Coronary artery (tissue), 2 donors: ENCODE measurements around the gene ARHGEF12.

Source experiments
- DNase-seq: peaks from one replicate; pipeline ENCODE4 v3.0.0-alpha.2; 2017; ENCODE audit warnings: low spot score
- H3K27ac ChIP-seq, 2 donors: fragments of 200-600 bp; sonication (generic); one replicate each; pipeline ENCODE4 v1.5.1; 2016 to 2019
- H3K4me3 ChIP-seq: fragments of 200-600 bp; sonication (generic); 2 replicates; pipeline ENCODE4 v1.5.1; 2016; ENCODE audit warnings: mild to moderate bottlenecking, moderate library complexity
- TF ChIP-seq, protein P1 (sequence below): fragments of 200-600 bp; sonication (generic); IDR thresholded peaks from one replicate; pipeline ENCODE4 v1.5.1; 2019; ENCODE audit warnings: antibody characterized with exemption

The ARHGEF12 gene

DNA sequence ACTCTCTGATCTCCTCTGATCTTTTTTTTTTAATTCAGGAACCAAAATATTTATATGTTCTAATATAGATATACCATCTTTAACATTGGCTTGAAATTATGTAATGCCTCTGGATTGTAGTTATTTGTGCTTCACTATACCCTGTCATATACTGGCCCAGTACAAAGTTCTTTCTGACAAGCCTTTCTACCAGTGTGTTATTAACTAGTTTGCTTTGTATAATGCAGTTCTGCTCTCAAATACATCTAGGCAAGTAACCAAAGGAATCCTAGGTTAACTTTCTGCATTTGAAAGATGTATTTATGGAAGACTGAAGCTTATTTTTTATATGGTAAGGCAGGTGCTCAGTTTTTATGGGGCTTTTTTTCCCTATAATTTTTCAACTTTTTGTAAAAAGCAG lies 36.1 kb downstream of the ARHGEF12 start:
- no peak for DNase-seq
- TF ChIP-seq, protein P1, sequence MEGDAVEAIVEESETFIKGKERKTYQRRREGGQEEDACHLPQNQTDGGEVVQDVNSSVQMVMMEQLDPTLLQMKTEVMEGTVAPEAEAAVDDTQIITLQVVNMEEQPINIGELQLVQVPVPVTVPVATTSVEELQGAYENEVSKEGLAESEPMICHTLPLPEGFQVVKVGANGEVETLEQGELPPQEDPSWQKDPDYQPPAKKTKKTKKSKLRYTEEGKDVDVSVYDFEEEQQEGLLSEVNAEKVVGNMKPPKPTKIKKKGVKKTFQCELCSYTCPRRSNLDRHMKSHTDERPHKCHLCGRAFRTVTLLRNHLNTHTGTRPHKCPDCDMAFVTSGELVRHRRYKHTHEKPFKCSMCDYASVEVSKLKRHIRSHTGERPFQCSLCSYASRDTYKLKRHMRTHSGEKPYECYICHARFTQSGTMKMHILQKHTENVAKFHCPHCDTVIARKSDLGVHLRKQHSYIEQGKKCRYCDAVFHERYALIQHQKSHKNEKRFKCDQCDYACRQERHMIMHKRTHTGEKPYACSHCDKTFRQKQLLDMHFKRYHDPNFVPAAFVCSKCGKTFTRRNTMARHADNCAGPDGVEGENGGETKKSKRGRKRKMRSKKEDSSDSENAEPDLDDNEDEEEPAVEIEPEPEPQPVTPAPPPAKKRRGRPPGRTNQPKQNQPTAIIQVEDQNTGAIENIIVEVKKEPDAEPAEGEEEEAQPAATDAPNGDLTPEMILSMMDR: no peak

DNA sequence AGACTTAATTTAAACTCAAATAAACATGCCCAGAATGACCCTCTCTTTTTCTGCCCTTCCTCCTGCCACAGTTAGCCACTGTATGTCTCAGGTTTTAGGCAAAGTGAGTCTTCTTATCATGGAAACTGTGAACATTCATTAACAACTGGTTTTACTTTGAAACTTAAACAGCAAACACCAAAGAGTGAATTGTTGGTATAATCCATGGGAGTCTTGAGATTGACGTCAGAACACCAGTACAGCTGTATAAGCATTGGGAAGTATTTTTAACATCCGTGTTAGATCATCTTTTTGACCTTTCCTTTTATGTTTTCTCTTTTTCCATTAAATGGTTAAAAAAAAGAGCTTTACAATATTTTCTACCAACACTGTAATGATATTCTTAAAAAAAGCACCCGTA lies 38.9 kb downstream of the ARHGEF12 start:
- TF ChIP-seq, protein P1: no peak
- no peak overlapping the region for H3K27ac ChIP-seq
- H3K4me3 ChIP-seq: no peak overlapping the region
- no peak for DNase-seq

More for the DNA sequence above, 36.1 kb downstream of the ARHGEF12 start:
- no peak overlapping the region for H3K4me3 ChIP-seq
- H3K27ac ChIP-seq: no peak overlapping the region

DNA sequence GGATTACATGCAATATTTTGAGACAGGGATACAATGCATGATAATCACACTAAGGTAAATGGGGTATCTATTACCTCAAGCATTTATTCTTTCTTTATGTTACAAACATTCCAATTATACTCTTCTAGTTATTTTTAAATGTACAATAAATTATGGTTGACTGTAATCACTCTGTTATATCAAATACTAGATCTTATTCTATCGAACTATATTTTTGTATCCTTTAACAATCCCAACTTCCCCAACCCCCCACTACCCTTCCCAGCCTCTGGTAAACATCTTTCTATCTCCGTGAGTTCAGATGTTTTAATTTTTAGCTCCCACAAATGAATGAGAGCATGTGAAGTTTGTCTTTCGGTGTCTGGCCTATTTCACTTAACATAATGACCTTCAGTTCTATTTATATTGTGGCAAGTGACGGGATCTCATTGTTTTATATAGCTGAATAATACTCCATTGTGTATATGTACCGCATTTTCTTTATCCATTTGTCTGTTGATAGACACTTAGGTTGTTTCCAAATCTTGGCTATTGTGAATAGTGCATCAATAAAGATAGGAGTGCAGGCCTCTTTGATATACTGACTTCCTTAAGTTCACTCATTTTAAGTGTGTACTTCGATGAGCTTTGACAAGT lies 40.5 kb downstream of the ARHGEF12 start:
- H3K4me3 ChIP-seq: no peak overlapping the region
- TF ChIP-seq, protein P1: no peak
- DNase-seq: no peak
- no peak overlapping the region for H3K27ac ChIP-seq

DNA sequence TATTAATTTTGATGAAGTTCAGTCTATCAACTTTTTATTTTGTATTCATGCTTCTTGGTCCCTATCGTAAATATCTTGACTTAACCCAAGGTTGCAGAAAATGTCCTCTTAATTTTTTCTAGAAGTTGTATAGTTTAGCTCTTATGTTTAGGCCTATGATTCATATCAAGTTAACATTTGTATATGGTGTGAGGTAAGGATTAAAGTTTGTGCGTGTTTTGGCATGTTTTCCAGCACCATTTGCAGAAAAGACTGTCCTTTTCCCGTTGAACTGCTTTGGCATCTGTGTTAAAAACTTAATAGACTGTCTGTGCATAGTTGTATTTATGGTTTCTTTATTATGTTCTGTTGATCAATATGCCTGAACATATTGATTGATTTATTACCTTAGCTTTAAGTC lies 42.3 kb downstream of the ARHGEF12 start:
- Histone ChIP-seq H3K4me3 (no peak overlapping the region), H3K27ac (no peak overlapping the region)
- no peak for DNase-seq
- TF ChIP-seq, protein P1: no peak

DNA sequence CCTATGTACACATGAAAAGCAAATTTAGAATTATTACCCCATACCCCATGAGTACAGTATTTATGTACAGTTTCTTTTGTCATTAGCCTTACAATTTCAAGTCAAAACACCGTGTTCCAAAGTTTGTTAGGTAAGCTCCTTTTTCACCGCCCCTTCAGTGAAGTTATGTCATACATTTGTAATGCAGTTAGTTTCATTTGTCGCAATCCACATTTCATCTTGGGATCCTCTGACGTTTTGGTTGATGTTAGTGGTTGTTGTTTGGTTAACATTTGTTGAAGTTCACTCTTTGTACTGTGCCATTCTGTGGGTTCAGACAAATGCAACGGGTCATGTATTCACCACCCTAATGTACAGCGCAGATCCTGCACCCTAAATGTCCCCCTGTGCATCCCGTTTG lies 45.2 kb downstream of the ARHGEF12 start:
- TF ChIP-seq, protein P1: no peak

DNA sequence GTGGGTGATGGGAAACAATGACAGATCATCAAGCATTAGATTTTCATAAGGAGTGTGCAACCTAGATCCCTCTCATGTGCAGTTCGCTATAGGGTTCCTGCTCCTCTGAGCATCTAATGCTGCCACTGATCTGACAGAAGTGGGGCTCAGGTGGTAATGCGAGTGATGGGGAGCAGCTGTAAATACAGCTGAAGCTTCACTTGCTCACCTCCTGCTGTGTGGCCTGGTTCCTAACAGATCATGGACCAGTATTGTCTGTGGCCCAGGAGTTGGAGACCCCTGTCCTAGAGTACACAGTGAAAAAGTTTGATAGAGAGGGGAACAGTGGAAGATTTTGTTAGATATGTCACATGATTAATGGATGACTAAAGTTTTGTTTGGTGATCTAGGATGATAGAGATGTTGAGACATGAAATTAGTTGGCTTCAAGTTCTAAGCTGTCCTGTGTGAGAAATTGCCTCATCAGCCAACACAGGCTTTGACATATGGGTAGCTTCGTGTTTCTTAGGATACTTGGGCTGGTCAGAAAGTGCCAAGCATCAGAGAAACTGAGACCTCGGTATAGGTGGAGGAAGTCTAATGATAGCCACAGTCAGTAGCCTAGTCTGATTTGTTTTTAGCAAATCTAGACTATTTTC lies 47.4 kb downstream of the ARHGEF12 start:
- Histone ChIP-seq H3K4me3 (no peak overlapping the region), H3K27ac (no peak overlapping the region)
- TF ChIP-seq, protein P1: no peak
- DNase-seq: no peak

More for the DNA sequence above, 45.2 kb downstream of the ARHGEF12 start:
- no peak for DNase-seq
- Histone ChIP-seq H3K27ac (no peak overlapping the region), H3K4me3 (no peak overlapping the region)

DNA sequence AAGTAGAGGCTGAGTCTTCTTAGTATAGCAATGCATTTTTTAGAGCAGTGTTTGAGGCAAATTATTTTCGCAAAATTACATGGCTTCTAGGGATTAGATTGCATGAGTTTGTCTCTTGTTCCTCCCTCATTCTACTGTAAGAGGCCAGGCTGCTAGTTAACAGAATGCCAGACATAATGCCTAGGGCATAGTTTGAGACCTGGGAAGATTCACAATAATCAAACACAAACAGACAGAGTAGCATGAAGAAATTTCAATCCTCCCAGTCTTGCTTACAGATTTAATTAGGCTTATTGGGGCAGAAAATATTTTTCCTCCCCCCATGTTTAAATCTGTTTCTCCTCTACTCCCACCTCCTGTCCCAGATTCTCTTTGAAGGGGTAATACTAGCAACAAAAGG lies 48.3 kb downstream of the ARHGEF12 start:
- TF ChIP-seq, protein P1: no peak

More for the DNA sequence above, 48.3 kb downstream of the ARHGEF12 start:
- Histone ChIP-seq H3K27ac (no peak overlapping the region), H3K4me3 (no peak overlapping the region)
- DNase-seq: no peak
